ENCODE results near the gene SET. TPM values are rescaled to one million over a fixed set of nuclear protein-coding genes. Genes with fewer than 3 reads are reported as not detected.

The SET gene
- total RNA-seq, 2 experiments from 2014 or later: 598 to 701 TPM

DNA sequence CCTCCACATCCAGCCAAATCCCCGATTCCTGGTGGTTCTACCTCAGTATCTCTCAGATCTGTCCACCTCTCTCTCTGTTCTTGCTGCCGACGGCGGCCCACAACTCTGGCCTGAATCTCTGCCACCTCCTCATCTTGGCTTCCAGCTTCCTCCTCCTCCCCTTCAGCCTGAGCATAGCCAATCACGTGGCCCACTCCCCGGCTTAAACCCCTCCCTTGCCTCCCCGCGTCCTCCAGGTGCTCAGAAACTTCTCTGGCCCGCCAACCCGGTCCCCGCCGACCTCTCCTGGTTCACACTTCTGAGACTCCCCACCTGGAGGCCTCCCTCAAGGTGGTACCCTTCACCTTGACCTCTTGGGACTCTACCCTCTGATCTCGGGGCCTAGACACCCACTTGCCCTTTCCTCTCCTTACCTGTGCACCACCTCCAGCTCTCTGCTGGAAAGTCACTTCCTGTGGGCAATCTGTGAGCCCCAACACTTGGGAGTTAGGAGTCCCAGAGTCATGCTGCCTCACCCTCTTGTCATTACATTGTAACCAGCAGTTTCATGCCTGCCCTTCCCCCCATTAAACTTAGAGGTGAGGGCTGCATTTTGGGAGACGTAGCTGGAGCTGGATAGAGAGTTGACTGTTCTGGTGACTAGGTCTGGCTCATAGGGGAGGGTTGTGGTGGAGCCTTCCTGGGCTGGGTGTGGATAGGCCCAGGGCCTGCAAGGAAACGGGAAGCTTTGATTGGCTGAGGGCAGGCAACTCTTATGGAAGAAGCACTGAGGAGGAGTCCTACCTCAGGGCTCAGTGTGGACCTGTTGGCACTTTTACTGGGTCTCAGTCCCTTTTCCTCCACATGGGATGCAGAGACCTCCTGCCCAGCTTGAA is 4.5 kb upstream of the SET start:
- no TSS peak for BruUV-seq (replicated peaks)
- no peak overlapping the region for H2AFZ ChIP-seq (ENCODE audit: low read length)

GRCh38 chr9:128685636-128686489 is 3.2 kb upstream of the SET start:
- H3K4me3 ChIP-seq (ENCODE audit: low read depth, low read length, poor library complexity, severe bottlenecking): peak overlapping the region; percentile 90
- H3K36me3 ChIP-seq (ENCODE audit: insufficient read depth, low read length): peaks cover 36% of the 10 kb centered on the region
- H3K79me2 ChIP-seq (ENCODE audit: insufficient read depth, low read depth, low read length): peaks cover 76% of the 10 kb centered on the region
- H3K9me2 ChIP-seq (ENCODE audit: insufficient read depth, low read length): no peaks in the 10 kb centered on the region
- peak overlapping the region; percentile 91 for H3K27ac ChIP-seq (ENCODE audit: low read depth, low read length, poor library complexity, severe bottlenecking)
- H3K9me3 ChIP-seq (ENCODE audit: low read length): no peaks in the 10 kb centered on the region
- ChIA-PET POLR2A (interaction anchor here (0.7 to 1.5 kb wide), 4 partner anchors 11 to 408 kb away, joined by 3 to 7 read pairs (median 6); partner anchors contain the start of gene ZDHHC12), CTCF (ENCODE audit: unreplicated experiment) (interaction anchor here (0.6 kb wide), 1 partner anchor 436 kb away, joined by 3 read pairs; no protein-coding TSS in a partner anchor)
- peak; percentile 53 for DNase-seq (ENCODE audit: low spot score)
- intact Hi-C loops (cut with micrococcal nuclease; ENCODE audit: unreplicated experiment): loop anchor here (5.0 to 10.0 kb wide), 3 partner anchors 39 to 1359 kb away; partner anchors contain the start of gene FNBP1
- peak overlapping the region; percentile 87 for H3K4me2 ChIP-seq (ENCODE audit: low read length)
- BruUV-seq (replicated peaks): no TSS peak
- no peak for TF ChIP-seq EZH2phosphoT487 (IDR thresholded peaks at IDR 0.05; ENCODE audit: borderline replicate concordance, low read depth, low read length)
- H3K4me1 ChIP-seq (ENCODE audit: insufficient read depth, low read length, poor library complexity, severe bottlenecking): peaks cover 47% of the 10 kb centered on the region
- peaks cover 11% of the 10 kb centered on the region for H4K20me1 ChIP-seq (ENCODE audit: insufficient read depth, low read length)
- no peak overlapping the region for H2AFZ ChIP-seq (ENCODE audit: low read length)

More for the DNA sequence above, 4.5 kb upstream of the SET start:
- H3K4me2 ChIP-seq (ENCODE audit: low read length): peak overlapping the region; percentile 87
- H3K4me3 ChIP-seq (ENCODE audit: low read depth, low read length, poor library complexity, severe bottlenecking): peak overlapping the region; percentile 90
- H3K36me3 ChIP-seq (ENCODE audit: insufficient read depth, low read length): peaks cover 27% of the 10 kb centered on the region
- peaks cover 5% of the 10 kb centered on the region; the same call in 1 of the 2 replicates for H4K20me1 ChIP-seq (ENCODE audit: insufficient read depth, low read length)
- peaks cover 50% of the 10 kb centered on the region for H3K4me1 ChIP-seq (ENCODE audit: insufficient read depth, low read length, poor library complexity, severe bottlenecking)
- intact Hi-C loops (cut with micrococcal nuclease; ENCODE audit: unreplicated experiment): loop anchor here (1.0 to 10.0 kb wide), 6 partner anchors 28 to 1360 kb away; partner anchors contain the start of genes DYNC2I2, FNBP1, PHYHD1 and ZER1
- TF ChIP-seq EZH2phosphoT487 (IDR thresholded peaks at IDR 0.05; ENCODE audit: borderline replicate concordance, low read depth, low read length) (no peak), CTCF (conservative IDR thresholded peaks at IDR 0.05; ENCODE audit: low read length) (no peak)
- ChIA-PET CTCF (ENCODE audit: unreplicated experiment) (no interaction called here), POLR2A (interaction anchor here (0.5 to 1.9 kb wide), 11 partner anchors 13 to 350 kb away, joined by 3 to 5 read pairs (median 3); partner anchors contain the start of gene ZDHHC12)
- peak; percentile 92 for DNase-seq (ENCODE audit: low spot score)
- H3K9me3 ChIP-seq (ENCODE audit: low read length): no peaks in the 10 kb centered on the region
- H3K79me2 ChIP-seq (ENCODE audit: insufficient read depth, low read depth, low read length): peaks cover 66% of the 10 kb centered on the region
- peak overlapping the region; percentile 91 for H3K27ac ChIP-seq (ENCODE audit: low read depth, low read length, poor library complexity, severe bottlenecking)
- no peaks in the 10 kb centered on the region for H3K9me2 ChIP-seq (ENCODE audit: insufficient read depth, low read length)

DNA sequence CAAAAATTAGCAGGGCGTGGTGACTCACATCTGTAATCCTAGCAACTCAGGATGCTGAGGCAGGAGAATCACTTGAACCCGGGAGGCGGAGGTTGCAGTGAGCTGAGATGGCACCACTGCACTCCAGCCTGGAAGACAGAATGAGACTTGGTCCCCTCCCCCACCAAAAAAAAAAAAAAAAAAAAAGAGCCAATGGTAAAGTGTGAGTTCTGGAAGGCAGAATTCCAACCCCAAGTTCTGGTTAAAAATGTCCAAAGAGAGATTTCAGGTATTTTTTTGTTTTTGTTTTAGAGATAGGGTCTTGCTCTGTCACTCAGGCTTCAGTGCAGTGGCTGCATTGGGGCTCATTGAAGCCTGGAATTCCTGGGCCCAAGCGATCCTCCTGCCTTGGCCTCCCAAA is 1.6 kb upstream of the SET start:
- peak overlapping the region; percentile 87 for H3K4me2 ChIP-seq (ENCODE audit: low read length)

More for the DNA sequence above, 1.6 kb upstream of the SET start:
- Histone ChIP-seq H3K4me3 (ENCODE audit: low read depth, low read length, poor library complexity, severe bottlenecking) (peak overlapping the region; percentile 90), H3K27ac (ENCODE audit: low read depth, low read length, poor library complexity, severe bottlenecking) (peak overlapping the region; percentile 91), H4K20me1 (ENCODE audit: insufficient read depth, low read length) (peaks cover 20% of the 10 kb centered on the region), H2AFZ (ENCODE audit: low read length) (no peak overlapping the region), H3K9me3 (ENCODE audit: low read length) (no peaks in the 10 kb centered on the region), H3K36me3 (ENCODE audit: insufficient read depth, low read length) (peaks cover 45% of the 10 kb centered on the region), H3K9me2 (ENCODE audit: insufficient read depth, low read length) (no peaks in the 10 kb centered on the region), H3K79me2 (ENCODE audit: insufficient read depth, low read depth, low read length) (peaks cover 84% of the 10 kb centered on the region), H3K4me1 (ENCODE audit: insufficient read depth, low read length, poor library complexity, severe bottlenecking) (peaks cover 44% of the 10 kb centered on the region)
- intact Hi-C loops (cut with micrococcal nuclease; ENCODE audit: unreplicated experiment): loop anchor here (5.0 to 10.0 kb wide), 3 partner anchors 40 to 1357 kb away; partner anchors contain the start of gene FNBP1
- no peak for DNase-seq (ENCODE audit: low spot score)
- CTCF ChIA-PET (ENCODE audit: unreplicated experiment): no interaction called here
- POLR2A ChIA-PET: interaction anchor here (0.6 to 1.5 kb wide), 3 partner anchors 33 to 124 kb away, joined by 3 to 7 read pairs (median 3); partner anchors contain the start of gene ZDHHC12
- no peak for TF ChIP-seq EZH2phosphoT487 (IDR thresholded peaks at IDR 0.05; ENCODE audit: borderline replicate concordance, low read depth, low read length)
- TF ChIP-seq CTCF (conservative IDR thresholded peaks at IDR 0.05; ENCODE audit: low read length): no peak
- no TSS peak for BruUV-seq (replicated peaks)

All from OCI-LY7 (cell line).